Mammary epithelial cell (primary cell): ENCODE measurements around the gene SNRNP35.
"Not testable (repeated sequence)": the region's sequence is repeated elsewhere in the genome, so short reads cannot be mapped to it uniquely, and the experiment has no call there.

Experiments
- EZH2 ChIP-seq: IDR thresholded peaks from 2 replicates; pipeline ENCODE4 v1.6.1; 2012; ENCODE audit warnings: low read length, inconsistent platforms, borderline replicate concordance
- TF ChIP-seq, protein P1 (sequence below), 2 donors: IDR thresholded peaks in 1 of 2; conservative IDR thresholded peaks in 1 of 2; 2 replicates each; pipeline ENCODE4 v1.5.1; 2011 to 2012; ENCODE audit warnings: inconsistent platforms in 2 of 2, low read length in 2 of 2, mild to moderate bottlenecking in 2 of 2, control low read depth in 1 of 2, low read depth in 1 of 2; ENCODE audit not compliant: insufficient read depth in 1 of 2; ENCODE audit errors: extremely low read depth in 1 of 2

DNA sequence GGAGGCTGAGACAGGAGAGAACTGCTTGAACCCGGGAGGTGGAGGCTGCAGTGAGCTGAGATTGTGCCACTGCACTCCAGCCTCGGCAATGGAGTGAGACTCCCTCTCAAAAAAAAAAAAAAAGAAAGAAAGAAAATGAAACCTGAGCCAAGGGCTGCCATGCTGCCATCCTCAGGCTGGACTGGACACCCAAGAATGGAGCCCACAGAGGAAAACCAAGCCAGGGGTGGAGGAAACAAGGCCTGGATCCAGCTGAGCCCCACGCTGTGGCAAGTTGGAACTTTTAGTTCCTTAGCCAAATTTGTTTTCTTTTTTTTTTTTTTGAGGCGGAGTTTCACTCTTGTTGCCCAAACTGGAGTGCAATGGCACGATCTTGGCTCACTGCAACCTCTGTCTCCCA, 23.3 kb downstream of the SNRNP35 start:
- not testable (repeated sequence) for TF ChIP-seq EZH2
- TF ChIP-seq, protein P1, sequence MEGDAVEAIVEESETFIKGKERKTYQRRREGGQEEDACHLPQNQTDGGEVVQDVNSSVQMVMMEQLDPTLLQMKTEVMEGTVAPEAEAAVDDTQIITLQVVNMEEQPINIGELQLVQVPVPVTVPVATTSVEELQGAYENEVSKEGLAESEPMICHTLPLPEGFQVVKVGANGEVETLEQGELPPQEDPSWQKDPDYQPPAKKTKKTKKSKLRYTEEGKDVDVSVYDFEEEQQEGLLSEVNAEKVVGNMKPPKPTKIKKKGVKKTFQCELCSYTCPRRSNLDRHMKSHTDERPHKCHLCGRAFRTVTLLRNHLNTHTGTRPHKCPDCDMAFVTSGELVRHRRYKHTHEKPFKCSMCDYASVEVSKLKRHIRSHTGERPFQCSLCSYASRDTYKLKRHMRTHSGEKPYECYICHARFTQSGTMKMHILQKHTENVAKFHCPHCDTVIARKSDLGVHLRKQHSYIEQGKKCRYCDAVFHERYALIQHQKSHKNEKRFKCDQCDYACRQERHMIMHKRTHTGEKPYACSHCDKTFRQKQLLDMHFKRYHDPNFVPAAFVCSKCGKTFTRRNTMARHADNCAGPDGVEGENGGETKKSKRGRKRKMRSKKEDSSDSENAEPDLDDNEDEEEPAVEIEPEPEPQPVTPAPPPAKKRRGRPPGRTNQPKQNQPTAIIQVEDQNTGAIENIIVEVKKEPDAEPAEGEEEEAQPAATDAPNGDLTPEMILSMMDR (conservative IDR thresholded peaks at IDR 0.05 in 1 of 2, IDR thresholded peaks at IDR 0.05 in 1 of 2; ENCODE audit: extremely low read depth in 1 of 2, insufficient read depth in 1 of 2, low read depth in 1 of 2, low read length in 2 of 2): not testable (repeated sequence)
